Breast epithelium (tissue), 4 donors: ENCODE results near the gene PHOSPHO1. TPM values are rescaled to one million over a fixed set of nuclear protein-coding genes. Genes with fewer than 3 reads are reported as not detected.
A peak's percentile ranks its signal among the peaks of the same experiment; 100 is the strongest.

ENCODE experiments used
- DNase-seq, 2 donors: peaks; one replicate each; pipeline ENCODE4 v3.0.0-alpha.2; 2019; ENCODE audit warnings: low spot score in 2 of 2
- H3K27ac ChIP-seq, 2 donors: fragments of 200-600 bp; sonication (generic) in 1 of 2; one replicate each; pipeline ENCODE4 v1.5.1; 2016 to 2019; ENCODE audit warnings: mild to moderate bottlenecking in 1 of 2
- H3K27me3 ChIP-seq, 2 donors: fragments of 200-600 bp; sonication (generic) in 1 of 2; one replicate each; pipeline versions ENCODE4 v1.5.1 to v1.6.0; 2017 to 2019; ENCODE audit warnings: control low read depth in 1 of 2, mild to moderate bottlenecking in 1 of 2
- H3K36me3 ChIP-seq: fragments of 200-600 bp; one replicate; pipeline ENCODE4 v1.5.1; 2019
- H3K4me1 ChIP-seq, 2 donors: fragments of 200-600 bp; sonication (generic); one replicate each; pipeline ENCODE4 v1.5.1; 2016 to 2019; ENCODE audit warnings: control low read depth in 1 of 2
- H3K4me3 ChIP-seq, 3 donors: fragments of 200-600 bp; sonication (generic); 1 replicate in 2 of 3; 2 replicates in 1 of 3; pipeline ENCODE4 v1.5.1; 2016 to 2019; ENCODE audit warnings: mild to moderate bottlenecking in 3 of 3, moderate library complexity in 2 of 3
- H3K9me3 ChIP-seq, 2 donors: fragments of 200-600 bp; sonication (generic) in 1 of 2; one replicate each; pipeline ENCODE4 v1.5.1; 2016 to 2019; ENCODE audit warnings: control low read depth in 1 of 2
- POLR2A ChIP-seq: fragments of 450-650 bp; IDR thresholded peaks from one replicate; pipeline ENCODE4 v1.6.1; 2016; ENCODE audit warnings: antibody characterized with exemption, mild to moderate bottlenecking, moderate library complexity
- POLR2AphosphoS5 ChIP-seq, 3 donors: sonication (generic); formaldehyde crosslinking; IDR thresholded peaks; one replicate each; pipeline ENCODE4 v1.6.1; 2017; ENCODE audit warnings: antibody characterized with exemption in 3 of 3
- intact Hi-C: fragments of 100-400 bp; cut with DNase I; formaldehyde crosslinking; loops from one replicate; pipeline ENCODE4 v1.15.1; 2023; ENCODE audit warnings: low total_unique reads
- total RNA-seq, 3 donors: library from RNA; depleted of rRNA; stranded (reverse); fragments of >200 nt; gene quantifications; one replicate each; pipeline ENCODE4 v1.1.0, GENCODE V29; 2016
- TF ChIP-seq, protein P1 (sequence below), 3 donors: fragments of 450-650 bp; IDR thresholded peaks; one replicate each; pipeline ENCODE4 v1.5.1; 2016 to 2017; ENCODE audit warnings: antibody characterized with exemption in 3 of 3, mild to moderate bottlenecking in 3 of 3, moderate library complexity in 3 of 3

PHOSPHO1 gene
- total RNA-seq, 3 donors from 2014 or later: 0.33 to 0.88 TPM; not detected in 1

DNA sequence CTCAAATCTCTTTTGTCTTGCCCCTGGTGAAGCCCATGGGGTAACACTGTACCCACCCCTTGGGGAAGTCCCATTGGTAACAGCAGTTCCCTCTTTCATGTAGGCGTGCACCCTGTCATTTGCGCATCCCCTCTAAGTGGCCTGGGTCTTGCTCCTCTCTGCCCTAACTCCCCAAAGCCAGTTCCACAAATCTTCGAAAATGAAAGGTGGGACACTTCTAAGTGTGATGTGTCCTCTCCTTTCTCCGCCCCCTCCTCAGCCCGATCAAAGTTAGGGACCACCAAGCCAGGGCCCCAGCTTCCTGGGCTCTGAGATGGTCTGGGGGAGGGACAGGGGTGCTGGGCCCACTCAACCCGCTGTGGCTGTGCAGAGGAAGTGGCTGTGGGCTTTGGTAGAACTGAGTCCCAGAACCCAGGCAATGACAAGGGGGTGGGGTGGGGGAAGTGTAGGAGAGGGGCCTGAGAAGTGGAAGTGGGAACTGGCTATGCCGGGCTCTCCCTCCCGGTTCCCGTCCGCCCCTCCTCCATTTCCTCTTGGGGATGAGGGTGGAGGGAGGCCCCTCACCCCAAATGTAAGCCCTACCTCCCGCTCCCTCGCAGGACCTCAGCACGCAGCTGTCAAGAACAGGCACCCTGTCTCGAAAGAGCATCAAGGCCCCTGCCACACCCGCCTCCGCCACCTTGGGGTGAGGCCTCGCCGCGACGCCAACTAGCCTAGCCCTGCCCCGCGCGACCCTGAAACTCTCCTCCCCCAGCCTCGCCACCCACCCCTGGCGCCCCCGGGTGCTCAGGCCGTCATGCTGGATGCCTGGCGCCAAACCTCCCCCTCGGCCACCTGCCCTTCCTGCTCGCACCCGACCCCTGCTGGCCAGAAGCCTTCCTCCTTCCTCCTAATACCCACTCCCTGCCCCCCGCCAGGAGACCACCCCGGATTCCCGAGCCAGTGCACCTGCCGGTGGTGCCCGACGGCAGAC is 11.4 kb downstream of the PHOSPHO1 start:
- DNase-seq: no peak
- H3K4me1 ChIP-seq: peaks cover 0 to 8% of the 10 kb centered on the region in 2 donors
- no peaks in the 10 kb centered on the region for H3K9me3 ChIP-seq
- no peak overlapping the region for H3K27ac ChIP-seq
- H3K4me3 ChIP-seq: peak overlapping the region in 1 of 3 donors; percentile 7
- H3K36me3 ChIP-seq: no peaks in the 10 kb centered on the region
- intact Hi-C loops: loop anchor here (5.0 kb wide), 1 partner anchor 328 kb away; no protein-coding TSS in a partner anchor
- H3K27me3 ChIP-seq: peaks cover 4 to 40% of the 10 kb centered on the region in 2 donors
- no peak for TF ChIP-seq POLR2AphosphoS5 (IDR thresholded peaks at IDR 0.05)
- no peak for TF ChIP-seq POLR2A
- TF ChIP-seq, protein P1, sequence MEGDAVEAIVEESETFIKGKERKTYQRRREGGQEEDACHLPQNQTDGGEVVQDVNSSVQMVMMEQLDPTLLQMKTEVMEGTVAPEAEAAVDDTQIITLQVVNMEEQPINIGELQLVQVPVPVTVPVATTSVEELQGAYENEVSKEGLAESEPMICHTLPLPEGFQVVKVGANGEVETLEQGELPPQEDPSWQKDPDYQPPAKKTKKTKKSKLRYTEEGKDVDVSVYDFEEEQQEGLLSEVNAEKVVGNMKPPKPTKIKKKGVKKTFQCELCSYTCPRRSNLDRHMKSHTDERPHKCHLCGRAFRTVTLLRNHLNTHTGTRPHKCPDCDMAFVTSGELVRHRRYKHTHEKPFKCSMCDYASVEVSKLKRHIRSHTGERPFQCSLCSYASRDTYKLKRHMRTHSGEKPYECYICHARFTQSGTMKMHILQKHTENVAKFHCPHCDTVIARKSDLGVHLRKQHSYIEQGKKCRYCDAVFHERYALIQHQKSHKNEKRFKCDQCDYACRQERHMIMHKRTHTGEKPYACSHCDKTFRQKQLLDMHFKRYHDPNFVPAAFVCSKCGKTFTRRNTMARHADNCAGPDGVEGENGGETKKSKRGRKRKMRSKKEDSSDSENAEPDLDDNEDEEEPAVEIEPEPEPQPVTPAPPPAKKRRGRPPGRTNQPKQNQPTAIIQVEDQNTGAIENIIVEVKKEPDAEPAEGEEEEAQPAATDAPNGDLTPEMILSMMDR (IDR thresholded peaks at IDR 0.05): no peak

DNA sequence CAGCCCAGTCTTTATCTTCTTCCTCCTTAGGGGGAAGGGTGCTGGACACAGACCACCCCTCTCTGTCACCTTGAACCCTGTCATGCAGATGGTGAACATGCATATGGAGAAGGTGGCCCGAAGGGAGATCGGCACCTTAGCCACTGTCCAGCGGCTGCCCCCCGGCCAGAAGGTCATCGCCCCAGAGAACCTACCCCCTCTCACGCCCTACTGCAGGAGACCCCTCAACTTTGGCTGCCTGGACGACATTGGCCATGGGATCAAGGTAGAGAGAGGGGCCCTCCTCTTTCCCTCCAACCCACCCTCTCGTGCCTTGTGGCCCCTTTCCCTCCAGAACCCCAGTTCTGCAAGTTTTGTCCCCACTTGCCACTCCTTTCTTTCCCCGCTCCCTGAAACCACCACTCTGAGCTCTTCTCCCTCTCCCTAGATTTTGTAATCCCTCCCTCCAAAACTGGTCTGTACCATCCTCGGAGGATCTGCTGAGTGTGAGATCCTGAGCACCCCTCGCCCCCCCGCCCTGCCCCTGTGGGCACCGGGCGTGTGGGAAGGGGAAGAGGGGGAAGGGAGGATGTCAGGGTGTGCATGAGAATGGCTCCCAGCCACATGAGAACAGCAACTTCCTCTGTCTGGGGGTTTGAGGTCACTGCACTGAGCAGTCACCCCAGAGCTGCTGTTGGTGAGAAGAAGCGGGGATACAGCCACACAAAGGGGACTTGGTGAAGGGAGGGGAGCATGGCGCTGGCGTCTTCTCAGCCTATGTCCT is 12.8 kb downstream of the PHOSPHO1 start:
- Histone ChIP-seq H3K9me3 (no peaks in the 10 kb centered on the region), H3K27me3 (peaks cover 3 to 26% of the 10 kb centered on the region in 2 donors), H3K27ac (peak overlapping the region in 1 of 2 donors; percentile 25), H3K4me1 (no peaks in the 10 kb centered on the region), H3K36me3 (no peaks in the 10 kb centered on the region), H3K4me3 (no peak overlapping the region)
- TF ChIP-seq POLR2AphosphoS5 (IDR thresholded peaks at IDR 0.05) (peak in 2 of 3 donors; percentile 35 to 64), POLR2A (no peak)
- intact Hi-C loops: loop anchor here (5.0 kb wide), 1 partner anchor 329 kb away; no protein-coding TSS in a partner anchor
- no peak for DNase-seq

DNA sequence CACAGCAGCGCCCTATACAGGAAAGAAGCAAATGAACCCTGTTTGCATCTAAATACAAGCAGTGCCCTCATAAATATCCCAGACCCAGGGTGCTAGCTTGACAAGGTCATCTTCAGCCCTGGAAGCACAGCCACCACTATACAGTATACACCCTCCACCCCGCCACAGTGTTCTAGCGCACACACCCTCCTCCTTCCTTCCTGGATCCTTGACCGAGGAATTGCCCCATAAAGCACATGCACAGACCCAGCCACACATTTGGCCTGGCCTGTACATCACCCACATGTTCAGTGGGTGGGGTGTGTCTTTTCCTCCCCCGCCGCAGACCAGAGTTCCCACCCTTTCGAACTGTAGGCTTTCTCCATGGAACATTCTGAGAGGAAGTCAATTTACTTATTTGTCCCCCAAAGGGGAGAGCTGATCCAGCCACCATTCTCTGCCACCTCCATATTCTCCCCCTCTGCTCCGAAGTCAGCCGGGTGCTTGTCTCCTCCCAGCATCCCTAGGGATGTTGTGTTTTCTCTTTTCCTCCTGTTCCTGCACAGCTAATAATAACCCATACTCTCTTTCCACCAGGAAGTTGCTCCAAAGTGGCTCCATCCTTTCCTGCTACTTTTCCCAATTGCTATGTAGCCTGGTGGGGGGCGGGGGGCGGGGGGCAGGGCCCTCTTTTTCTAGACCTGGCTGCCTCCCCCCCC is 13.5 kb downstream of the PHOSPHO1 start:
- intact Hi-C loops: loop anchor here (5.0 kb wide), 1 partner anchor 330 kb away; no protein-coding TSS in a partner anchor
- Histone ChIP-seq H3K4me1 (no peaks in the 10 kb centered on the region), H3K27me3 (peaks cover 3 to 20% of the 10 kb centered on the region in 2 donors), H3K36me3 (no peaks in the 10 kb centered on the region), H3K4me3 (no peak overlapping the region), H3K9me3 (no peaks in the 10 kb centered on the region), H3K27ac (peak overlapping the region in 1 of 2 donors; percentile 52)
- no peak for DNase-seq
- TF ChIP-seq, protein P1 (IDR thresholded peaks at IDR 0.05): no peak
- TF ChIP-seq POLR2AphosphoS5 (IDR thresholded peaks at IDR 0.05): peak; percentile 48 to 66 (median 55)

DNA sequence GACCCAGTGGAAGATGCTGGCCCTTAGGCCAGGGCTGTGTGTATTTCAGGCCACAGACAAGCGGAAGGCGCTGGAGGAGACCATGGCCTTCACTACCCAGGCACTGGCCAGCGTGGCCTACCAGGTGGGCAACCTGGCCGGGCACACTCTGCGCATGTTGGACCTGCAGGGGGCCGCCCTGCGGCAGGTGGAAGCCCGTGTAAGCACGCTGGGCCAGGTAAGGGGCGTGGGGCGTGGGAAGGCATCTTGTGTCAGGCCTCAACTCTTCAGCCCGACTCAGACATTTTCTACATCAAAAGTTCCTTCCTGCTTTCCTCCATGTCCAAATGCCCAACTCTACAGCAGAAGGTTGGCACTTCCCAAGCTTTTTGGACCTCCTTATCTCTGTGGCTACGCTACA is 14.1 kb downstream of the PHOSPHO1 start:
- Histone ChIP-seq H3K4me3 (no peak overlapping the region), H3K27me3 (peaks cover 3 to 20% of the 10 kb centered on the region in 2 donors), H3K4me1 (no peaks in the 10 kb centered on the region), H3K27ac (peak overlapping the region in 1 of 2 donors; percentile 52), H3K9me3 (no peaks in the 10 kb centered on the region), H3K36me3 (no peaks in the 10 kb centered on the region)
- TF ChIP-seq, protein P1 (IDR thresholded peaks at IDR 0.05): no peak
- TF ChIP-seq POLR2A (no peak), POLR2AphosphoS5 (IDR thresholded peaks at IDR 0.05) (no peak)
- intact Hi-C loops: loop anchor here (5.0 kb wide), 1 partner anchor 331 kb away; no protein-coding TSS in a partner anchor
- DNase-seq: no peak
